ENCODE results near the gene SLC16A9. TPM values are rescaled to one million over a fixed set of nuclear protein-coding genes. Genes with fewer than 3 reads are reported as not detected.

The SLC16A9 gene, protein sequence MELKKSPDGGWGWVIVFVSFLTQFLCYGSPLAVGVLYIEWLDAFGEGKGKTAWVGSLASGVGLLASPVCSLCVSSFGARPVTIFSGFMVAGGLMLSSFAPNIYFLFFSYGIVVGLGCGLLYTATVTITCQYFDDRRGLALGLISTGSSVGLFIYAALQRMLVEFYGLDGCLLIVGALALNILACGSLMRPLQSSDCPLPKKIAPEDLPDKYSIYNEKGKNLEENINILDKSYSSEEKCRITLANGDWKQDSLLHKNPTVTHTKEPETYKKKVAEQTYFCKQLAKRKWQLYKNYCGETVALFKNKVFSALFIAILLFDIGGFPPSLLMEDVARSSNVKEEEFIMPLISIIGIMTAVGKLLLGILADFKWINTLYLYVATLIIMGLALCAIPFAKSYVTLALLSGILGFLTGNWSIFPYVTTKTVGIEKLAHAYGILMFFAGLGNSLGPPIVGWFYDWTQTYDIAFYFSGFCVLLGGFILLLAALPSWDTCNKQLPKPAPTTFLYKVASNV
- total RNA-seq = not detected

DNA sequence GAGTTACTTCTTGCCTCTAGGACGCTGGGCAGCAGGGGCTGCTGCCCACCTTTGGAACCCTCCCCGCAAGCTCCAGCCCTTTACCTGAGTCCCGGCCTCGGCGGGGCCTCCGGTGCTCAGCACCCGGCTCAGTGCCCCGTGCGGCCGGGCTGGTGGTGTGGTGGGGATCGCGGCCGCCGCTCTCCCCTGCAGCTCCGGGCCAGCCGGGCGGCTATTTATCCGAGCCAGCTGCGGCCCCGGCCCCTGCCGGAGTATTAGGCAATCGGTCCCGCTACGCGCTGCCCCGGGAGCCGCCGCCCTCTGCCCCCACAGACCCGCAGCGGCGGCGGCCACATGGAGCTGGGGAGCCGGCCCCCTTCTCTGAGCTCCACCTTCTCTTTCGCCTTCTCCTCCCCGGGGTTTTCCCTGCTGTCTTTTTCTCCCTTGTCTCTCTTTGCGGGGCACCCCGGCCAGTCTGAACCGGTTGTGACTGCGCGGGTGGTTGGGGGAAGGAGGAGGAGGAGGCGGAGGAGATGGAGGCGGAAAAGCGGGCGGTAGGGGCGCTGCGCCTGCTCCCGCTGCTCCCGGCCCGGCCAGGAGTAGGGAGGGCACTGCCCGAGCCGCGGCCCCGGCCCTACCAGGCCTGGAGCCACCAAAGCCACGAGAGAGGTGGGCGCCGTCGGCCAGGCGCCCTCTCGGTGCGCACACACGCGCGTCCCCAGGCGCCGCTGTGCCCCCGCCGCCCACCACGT lies at the start of gene SLC16A9:
SLC16A9 (minus strand) TSS at position 456 of the 731 bp plus-strand sequence. CDS start 25,559 bp downstream, outside the sequence.

DNA sequence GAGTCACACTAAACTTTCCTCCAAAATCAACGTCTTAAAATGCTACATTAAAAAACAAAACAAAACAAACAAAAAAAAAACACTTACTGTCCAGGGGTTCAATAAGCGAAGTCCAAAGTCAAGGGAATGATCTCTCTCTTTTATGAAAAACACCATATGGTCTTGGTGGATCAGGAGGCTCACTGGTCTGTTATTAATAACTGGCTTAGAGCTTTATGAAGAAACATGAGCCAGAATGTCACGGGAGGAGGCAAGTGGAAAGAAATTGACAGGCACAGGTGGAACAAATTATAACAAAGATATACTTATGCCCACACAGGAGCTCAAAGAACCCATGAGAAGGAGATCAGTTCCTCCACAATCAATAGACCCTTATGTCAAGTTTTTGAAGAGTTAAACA lies 43.6 kb upstream of the SLC16A9 start, which contains the start of gene MRLN:
MRLN (minus strand) TSS at position 189 of the 400 bp plus-strand sequence.

Other genes with a start within 250 kb of the SLC16A9 start
- not detected for gene MRLN, start 43.6 kb upstream of the SLC16A9 start, total RNA-seq
- gene CCDC6, start 196.7 kb upstream of the SLC16A9 start, total RNA-seq = 10 to 100 TPM; 12.0 to 21.3 TPM